ENCODE data around the gene PTPN22. TPM values are rescaled to one million over a fixed set of nuclear protein-coding genes. Genes with fewer than 3 reads are reported as not detected.
A peak's percentile ranks its signal among the peaks of the same experiment; 100 is the strongest.

Gene PTPN22
- 8.8 and 10.9 TPM in 2 replicates for total RNA-seq (2014; rRNA removed; shearing (Covaris generic))
- 15.2 and 19.0 TPM in 2 replicates for polyA plus RNA-seq (2015; cell fraction: cytosol; rRNA removed)
- polyA plus RNA-seq (2015; cell fraction: nucleus; rRNA removed), result 29.2 and 36.2 TPM in 2 replicates

DNA sequence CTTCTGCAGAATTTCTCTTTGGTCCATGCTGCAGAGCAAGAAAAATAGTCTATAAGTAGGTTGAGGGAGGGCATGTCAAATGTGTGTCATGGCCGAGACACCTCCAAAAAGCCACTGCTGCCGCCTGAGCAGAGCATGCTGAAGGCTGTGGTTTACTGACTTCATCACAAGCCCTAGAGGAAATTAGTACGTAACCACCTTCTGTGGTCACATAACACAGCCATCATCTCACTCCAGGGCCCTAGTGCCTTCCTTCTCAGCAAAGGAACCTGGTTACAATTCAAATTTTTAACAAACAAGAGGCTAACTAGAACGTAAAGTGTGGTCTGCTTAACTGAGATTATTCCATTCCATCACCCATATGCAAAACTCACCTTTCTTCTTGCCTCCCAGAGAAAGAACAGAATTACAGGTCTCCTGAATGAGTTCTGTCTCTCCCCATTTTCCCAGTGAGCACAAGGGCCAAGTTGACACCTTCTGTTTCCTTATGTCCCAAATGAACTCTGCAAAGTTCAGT lies at the start of gene PTPN22:
Gene PTPN22 (minus strand): TSS at position 116 of the 517 bp plus-strand sequence.
- DNase-seq (ENCODE audit: low read depth), result peak; percentile 90

DNA sequence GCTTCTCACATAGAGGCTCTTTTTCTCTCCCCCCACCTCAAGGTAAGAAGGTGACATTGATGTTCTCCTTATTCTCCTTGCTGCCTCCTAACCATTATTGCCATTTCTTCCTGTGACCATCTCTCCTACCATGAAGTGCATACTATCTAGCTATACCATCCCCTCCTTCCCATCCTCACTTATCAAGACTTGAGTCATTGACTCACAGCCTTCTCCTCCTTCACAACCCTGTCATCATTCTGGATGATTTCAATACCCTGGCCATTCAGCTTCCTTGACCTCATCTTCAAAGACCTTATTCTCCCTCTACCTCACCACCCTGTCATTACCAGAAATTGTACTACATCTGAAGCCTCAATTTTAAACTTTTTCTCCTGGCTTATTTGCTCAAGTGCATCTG lies 46.7 kb upstream of the PTPN22 start:
- no peak for DNase-seq (ENCODE audit: low read depth)

DNA sequence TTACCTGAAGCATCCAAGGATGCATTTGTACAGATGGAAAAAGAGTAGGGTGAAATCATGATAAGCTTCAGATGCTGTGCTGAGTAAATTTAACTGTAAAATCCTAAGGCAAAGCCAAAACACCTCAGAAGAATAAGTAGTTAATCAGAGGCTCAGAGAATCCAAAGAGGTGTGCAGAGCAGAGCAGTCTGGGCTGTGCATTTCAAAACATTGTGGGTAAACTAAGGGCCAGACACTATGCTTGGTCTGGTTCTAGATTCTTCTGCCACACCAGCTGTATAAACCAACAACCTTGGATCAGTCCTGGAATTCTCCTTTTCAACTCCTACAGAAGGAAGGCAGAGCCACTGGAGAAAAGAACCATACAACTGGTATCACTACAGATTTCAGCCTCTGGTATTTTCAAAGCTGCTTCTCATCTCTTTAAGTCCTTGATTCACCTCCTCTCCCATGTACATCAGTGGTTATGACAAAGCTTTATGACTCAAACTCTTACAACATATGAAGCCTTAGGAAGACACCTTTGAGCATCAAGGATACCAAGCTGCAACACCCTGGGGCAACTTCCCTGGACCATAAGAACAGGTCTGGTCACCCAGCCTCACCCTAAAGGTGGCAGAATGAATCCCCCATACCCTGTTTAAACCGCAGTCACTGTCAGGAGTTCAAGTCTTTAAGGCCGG lies 46.0 kb upstream of the PTPN22 start:
- DNase-seq (ENCODE audit: low read depth), result peak; percentile 66

DNA sequence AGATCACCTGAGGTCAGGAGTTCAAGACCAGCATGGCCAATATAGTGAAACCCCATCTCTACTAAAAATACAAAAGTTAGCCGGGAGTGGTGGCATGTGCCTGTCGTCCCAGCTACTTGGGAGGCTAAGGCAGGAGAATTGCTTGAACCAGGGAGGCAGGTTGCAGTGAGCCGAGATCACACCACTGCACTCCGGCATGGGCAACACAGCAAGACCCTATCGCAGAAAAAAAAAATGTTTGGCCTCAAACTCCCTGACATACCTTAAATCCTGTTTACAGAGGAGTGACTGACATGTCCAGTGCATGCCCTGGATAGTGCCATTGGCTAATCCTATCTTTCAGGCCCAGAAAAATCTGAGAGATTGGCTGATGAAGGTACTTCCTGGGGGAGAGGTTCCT lies 45.5 kb upstream of the PTPN22 start:
- no peak for DNase-seq (ENCODE audit: low read depth)

DNA sequence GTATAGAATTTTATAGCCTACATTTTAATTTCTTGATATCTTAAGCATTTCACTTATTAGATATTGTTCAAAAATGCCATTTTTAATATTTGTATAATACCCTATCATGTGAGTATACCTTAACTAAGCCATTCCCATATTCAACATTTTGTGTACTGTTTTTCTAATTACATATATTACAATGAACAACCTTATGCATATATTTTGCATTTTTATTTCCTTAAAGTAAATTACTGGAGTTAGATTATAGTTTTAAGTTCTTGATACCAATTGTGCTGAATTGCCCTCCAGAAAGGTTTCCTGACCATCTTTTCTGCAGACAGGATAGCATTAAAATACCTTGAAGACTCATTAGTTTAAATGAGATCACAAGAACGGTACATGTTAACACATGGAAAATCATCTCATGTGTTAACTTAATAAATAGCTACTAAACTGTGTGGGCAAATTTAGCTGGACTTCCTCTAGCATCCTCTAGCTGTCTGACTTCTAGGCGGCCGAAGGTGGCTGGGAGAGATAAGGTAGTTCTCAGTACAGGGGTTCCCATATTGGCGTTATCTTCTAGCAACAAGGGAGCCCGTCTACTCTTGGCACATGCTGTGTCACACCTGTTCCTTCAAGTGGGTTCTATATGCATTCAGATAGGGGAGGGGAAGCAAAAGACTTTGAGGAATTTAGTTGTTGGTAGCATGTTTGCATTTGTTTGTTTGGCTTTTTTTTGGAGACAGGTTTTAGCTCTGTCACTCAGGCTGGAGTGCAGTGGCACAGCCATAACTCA lies 42.6 kb upstream of the PTPN22 start:
- DNase-seq (ENCODE audit: low read depth), result no peak

DNA sequence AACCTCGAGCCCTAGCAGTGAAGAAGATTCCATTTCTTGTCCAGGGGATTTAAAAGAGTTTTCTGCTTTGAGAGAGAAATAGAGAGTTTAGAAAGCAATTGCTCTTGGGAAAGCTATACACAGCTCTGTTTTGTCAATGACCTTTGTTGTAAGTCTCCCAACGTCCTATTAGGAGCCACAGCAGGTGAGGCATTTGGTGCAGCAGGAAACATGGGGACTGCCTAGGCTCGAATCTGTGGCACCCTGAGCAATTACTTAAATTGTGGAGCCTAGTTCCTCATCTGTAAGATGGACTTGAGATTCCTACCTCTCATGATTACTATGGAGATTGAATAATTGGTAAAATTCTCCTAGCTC lies 41.8 kb upstream of the PTPN22 start:
- no peak for DNase-seq (ENCODE audit: low read depth)

DNA sequence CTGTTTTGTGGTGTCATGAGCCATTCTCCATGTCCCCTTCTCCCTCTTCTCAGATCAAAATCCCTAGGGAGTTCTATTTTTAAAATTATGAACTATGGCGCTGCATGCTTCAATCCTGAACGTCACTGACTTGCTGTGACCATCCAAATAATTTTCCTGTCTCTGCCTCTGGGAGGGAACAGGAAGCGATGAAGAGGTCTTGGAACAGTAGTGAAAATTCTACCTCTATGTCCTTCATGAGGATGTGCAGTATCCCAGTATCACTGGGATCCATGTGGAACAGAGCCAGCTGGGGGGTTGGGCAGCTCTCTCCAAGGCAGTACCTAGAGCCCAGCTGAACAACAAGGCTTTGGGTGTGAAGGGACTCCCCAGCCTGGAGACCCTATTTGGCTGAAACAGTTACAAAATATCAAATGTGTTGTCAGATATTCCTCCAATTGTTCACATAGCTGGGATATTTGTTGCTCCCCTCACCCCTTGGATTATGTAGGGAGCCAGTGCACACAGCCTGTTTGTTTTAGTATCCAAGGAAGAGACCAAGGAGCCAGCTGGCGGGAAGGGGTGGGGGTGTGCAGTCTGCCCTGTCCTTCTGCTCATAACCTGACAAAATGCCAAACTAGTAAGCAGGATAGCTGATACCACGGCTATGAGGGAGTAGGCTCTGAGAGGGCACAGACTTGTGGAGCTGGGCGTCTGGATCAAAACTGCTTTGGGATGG lies 41.2 kb upstream of the PTPN22 start:
- DNase-seq (ENCODE audit: low read depth), result peak; percentile 49

DNA sequence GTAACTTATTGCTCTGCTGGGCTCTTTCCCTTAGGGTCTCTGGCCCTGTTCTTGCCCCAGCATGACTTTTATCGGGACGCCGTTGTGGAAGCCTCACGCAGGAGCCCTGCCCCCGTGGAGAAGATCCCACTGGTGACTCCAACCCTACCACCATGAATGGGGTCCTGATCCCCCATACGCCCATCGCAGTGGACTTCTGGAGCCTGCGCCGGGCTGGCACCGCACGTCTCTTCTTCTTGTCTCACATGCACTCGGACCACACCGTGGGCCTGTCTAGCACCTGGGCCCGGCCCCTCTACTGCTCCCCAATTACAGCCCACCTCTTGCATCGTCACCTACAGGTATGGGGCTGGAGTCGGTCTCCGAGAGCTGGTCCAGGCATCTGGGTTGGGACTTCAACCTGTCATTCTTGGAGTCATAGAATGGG lies 33.9 kb upstream of the PTPN22 start:
- DNase-seq (ENCODE audit: low read depth), result no peak

DNA sequence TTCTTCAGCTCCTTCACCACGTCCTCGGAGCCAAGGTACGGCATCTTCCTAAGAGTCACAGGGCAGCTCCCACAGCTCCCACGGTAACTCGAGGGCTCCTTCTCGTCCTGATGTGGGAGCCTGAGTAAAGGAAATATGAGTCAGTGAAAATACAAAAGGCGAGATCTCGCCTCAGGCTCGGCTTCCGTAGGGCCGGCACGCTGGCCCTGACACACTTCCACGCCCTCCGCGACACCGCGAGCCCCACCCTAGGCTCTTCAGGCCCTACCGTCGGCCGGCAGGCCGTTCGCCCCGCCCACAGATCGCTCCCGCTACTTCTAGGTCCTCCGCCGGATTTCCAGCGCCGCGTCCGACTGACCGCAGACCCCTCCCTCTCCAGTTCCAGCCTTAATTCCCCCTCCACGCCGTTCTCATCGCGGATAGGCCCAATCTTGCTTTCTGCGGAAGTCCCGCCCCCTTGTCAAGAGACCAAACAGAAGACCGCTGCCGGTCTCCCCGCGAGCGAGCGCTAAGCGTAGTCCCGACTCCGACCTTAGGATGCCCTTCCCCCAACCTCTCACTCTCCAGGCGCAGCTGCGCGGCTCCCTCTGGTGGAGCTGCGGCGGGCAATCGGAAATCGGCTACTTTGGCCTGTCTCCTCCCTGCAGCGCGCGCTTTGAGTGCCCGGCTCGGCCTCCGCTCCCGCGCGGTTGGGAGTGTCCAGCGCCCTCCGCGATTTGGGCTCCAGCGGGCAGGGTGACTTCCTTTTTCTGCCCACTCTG lies 33.3 kb upstream of the PTPN22 start, which contains the start of the genes AP4B1 and DCLRE1B:
Gene AP4B1 (minus strand): TSS at position 126 of the 761 bp plus-strand sequence. CDS start 82 bp downstream, at position 44.
Gene DCLRE1B (plus strand): TSS at position 653 of the 761 bp plus-strand sequence. CDS start 261 bp downstream, outside the sequence.
- peak; percentile 100 for DNase-seq (ENCODE audit: low read depth)

DNA sequence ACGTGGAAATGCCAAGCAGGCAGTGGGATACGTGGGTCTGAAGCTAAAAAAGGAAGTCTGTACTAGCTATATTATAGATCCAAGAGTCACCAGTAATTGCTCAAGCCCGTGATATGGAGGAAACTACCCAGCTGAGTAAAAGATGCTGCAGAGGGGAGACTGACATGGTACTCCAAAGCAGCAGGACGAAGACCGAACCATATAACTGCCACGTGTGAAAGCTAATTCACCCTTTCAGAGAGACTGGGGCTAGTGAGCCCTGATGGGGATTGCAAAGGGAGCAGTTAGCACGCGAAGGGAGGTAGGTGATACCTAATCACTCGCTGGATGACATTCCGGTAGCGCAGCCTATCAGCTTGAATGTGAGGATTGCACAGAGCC lies 32.8 kb upstream of the PTPN22 start:
- DNase-seq (ENCODE audit: low read depth), result no peak

DNA sequence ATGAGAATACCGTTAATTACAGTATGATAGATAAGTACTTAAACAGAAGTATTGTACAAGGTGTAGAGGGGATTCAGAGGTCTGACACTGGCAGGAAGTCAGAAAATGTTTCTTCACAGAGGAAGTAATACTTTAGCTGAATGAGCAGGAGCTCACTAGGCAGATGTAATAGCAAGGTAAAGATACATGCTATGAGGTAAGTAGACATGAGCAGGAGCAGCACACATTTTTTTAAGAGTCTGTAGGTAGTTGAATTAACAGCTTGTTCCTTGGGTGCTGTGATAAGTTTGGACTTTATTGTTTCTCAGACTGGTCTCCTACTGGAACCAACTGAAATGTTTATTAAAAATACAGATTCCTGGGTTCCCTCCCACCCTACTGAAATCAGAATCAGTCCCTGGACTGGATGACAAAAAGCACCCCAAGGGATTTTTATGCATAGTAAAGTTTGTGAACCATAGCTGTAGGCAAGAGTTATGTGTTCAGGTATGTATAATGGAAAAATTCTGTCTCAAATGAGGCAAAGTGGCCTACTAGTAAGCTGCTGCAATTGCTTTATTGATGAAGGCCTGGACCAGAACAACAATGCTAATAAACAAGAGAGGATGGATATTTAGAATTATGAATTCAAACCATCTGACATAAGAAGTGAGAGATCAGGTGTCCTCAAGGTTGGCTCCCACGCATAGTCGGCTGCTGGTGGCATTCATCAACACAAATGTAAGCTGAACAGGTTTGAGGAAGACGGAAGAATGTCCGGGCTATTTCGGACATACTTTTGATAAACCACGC lies 32.2 kb upstream of the PTPN22 start:
- DNase-seq (ENCODE audit: low read depth), result peak; percentile 17

DNA sequence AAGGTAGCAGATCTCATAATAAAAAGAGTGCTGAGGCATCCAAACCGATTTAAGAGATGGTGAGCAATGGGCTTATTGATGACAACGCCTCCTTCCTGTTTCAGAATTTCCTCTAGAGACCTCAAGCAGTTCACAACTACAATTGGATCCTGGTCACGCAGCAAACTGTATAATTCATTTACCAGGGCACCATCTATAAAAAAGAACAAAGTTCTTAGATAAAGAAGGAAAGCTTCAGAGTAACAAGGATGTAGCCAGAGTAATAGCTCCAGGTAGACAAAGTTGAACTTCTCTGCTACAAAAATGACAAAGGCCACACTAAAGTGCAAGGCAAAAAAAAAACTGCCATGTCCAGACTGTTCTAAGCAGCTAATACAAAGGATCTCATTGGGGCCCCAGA lies 29.7 kb upstream of the PTPN22 start:
- no peak for DNase-seq (ENCODE audit: low read depth)

DNA sequence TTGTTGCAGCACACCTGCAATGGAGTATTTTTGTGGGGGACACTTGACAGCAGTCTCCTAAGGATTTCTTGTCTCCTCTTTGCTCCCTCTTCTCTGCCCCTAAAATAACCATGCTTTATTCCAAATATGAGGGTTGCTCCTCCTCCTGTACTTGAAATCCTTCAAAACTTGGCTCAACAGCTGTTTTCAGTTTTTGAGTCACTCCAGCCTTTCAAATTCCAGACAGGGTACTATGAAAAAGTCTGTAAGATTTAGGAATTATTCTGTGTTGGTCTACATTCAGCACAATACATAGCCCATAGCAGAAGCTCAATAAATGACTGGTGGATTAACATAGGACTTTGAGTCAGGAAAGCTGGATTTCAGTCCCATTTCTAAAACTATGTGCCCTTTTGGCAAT lies 27.6 kb upstream of the PTPN22 start:
- DNase-seq (ENCODE audit: low read depth), result no peak

DNA sequence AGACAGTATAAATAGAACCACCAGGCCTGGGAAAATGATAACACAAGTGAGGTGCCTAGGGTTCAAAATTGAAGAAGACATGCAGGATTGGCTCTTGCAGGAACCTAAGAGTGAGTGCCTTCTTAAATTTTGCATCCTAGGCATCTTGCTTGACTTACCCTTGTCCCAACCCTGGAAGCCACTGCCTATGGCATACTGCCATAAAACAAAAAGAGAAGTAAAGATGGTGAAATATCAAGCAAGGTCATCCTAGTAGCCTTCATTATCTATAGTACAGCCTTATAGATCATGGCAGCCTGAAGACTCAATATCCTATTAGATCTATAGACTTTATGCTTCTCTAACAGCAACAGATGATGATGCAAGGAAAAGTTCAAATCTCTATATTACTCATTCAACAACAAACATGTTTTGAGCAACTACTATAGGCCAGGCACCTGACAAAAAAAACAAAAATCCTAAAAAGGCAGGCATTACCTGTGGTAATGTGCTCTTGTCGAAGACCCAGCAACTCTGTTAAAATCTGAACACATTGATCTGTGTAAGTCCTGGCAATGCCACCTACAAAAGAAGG lies 26.8 kb upstream of the PTPN22 start:
- DNase-seq (ENCODE audit: low read depth), result no peak

DNA sequence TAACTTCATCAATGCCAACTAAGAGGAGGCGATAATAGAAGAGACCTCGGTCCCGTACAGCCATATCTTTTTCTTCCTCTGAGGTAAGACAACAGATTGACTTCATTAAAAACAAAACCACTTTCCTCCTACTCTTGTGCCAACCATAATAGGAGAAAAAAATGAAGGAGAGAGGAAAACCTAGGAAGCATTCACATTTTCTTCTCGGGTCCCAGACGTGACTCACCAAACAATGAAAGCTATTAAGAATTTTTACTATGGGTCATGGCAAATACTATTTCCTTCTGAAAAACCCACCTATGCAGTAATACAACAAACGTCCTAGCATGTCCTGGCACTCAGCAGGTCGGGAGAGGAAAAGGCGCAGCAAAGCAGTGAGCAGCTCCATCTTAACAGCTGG lies 24.4 kb upstream of the PTPN22 start:
- no peak for DNase-seq (ENCODE audit: low read depth)

DNA sequence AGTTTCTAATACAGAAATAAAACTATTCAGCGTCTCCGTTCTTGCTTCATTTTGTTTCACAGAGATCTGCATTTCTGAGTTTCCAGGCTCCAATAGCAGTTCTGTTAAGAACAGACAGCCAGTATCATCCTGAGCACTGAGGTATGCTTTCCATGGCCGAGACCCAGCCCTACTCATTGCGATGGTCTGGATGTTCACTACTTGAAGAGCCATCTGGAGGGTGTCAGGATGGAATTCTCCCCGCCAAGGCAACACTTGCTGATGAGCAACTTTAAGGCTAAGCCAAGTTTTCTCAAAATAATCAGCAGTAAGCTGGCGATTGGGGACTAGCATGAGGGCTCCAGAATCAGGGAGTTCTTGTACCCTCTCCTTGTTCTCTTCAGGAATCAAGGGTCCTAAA lies 23.6 kb upstream of the PTPN22 start:
- DNase-seq (ENCODE audit: low read depth), result no peak

DNA sequence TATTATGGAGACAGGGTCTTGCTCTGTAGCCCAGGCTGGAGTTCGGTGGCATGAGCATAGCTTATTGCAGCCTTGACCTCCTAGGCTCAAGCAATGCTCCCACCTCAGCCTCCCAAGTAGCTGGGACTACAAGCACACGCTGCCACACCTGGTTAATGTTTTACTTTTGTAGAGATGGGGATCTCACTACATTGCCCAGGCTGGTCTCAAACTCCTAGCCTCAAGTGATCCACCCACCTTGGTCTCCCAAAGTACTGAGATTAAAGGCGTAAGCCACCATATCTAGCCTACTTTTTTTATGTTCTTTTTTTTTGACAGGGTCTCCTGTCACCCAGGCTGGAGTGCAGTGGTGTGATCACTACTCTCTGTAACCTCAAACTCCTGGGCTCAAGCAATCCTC lies 21.8 kb upstream of the PTPN22 start:
- no peak for DNase-seq (ENCODE audit: low read depth)

DNA sequence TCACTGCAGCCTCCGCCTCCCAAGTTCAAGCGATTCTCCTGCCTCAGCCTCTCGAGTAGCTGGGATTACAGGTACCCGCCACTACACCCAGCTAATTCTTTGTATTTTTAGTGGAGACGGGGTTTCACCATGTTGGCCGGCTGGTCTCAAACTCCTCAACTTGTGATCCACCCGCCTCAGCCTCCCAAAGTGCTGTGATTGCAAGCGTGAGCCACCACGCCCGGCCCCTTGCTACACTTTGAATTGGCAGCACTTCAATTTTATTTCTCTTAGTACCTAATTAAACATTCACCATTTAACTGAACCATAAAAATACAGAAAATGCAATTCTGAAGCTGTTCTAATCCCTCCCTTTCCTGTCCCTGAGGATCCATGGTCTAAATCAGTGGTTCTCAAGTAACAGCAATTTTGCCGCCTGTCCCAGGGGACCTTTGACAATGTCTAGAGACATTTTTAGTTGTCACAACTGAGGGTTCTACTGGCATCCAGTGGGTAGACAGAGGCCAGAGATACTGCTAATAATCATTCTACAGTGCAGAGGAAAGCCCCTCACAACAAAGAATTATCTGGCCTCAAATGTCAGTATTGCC lies 20.2 kb upstream of the PTPN22 start:
- no peak for DNase-seq (ENCODE audit: low read depth)

DNA sequence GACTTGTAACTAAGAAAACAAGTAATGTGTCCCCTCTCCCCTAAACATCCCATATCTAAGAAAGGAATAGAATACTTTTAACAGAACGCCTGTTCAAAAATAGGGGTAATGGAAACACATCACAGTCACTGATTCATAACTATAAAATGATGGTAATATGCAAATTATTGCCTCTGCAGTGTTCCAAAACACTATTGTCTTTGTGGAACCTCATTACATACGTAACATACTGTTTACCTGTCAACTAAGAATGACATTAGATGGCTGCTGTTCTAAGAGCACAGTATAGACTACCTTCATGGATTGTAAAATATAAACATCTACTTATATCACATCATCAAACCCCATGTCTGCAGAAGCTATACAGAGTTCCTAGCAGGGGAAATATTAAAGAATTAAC lies 19.3 kb upstream of the PTPN22 start:
- no peak for DNase-seq (ENCODE audit: low read depth)

All from HT1080 (cell line).